Measurements from ENCODE around the gene UTP11. TPM values are rescaled to one million over a fixed set of nuclear protein-coding genes. Genes with fewer than 3 reads are reported as not detected.

The UTP11 gene
- polyA plus RNA-seq, 1 experiment, result 18.3 TPM

- Histone ChIP-seq H3K27me3 (ENCODE audit: control insufficient read depth, insufficient read depth, low read length) (no peaks in the 10 kb centered on the region), H3K36me3 (ENCODE audit: control insufficient read depth, insufficient read depth, low read length) (no peaks in the 10 kb centered on the region), H3K4me3 (ENCODE audit: low read depth, low read length) (no peak overlapping the region)
- ChIA-PET CTCF (interaction anchor here (0.8 to 3.8 kb wide), 3 partner anchors 8 to 19 kb away, joined by 3 to 10 read pairs (median 4); no protein-coding TSS in a partner anchor), POLR2A (no interaction called here)
- no peak for DNase-seq (ENCODE audit: low read depth)
- TF ChIP-seq CTCF (IDR thresholded peaks at IDR 0.05; ENCODE audit: insufficient read depth, low read depth, low read length), result no peak
Observed at GRCh38 chr1:38009088-38009840, 3.3 kb upstream of the UTP11 start.

GRCh38 chr1:38009841-38010180, 2.7 kb upstream of the UTP11 start:
- no peak for TF ChIP-seq CTCF (IDR thresholded peaks at IDR 0.05; ENCODE audit: insufficient read depth, low read depth, low read length)
- Histone ChIP-seq H3K4me3 (ENCODE audit: low read depth, low read length) (no peak overlapping the region), H3K27me3 (ENCODE audit: control insufficient read depth, insufficient read depth, low read length) (no peaks in the 10 kb centered on the region), H3K36me3 (ENCODE audit: control insufficient read depth, insufficient read depth, low read length) (no peaks in the 10 kb centered on the region)
- CTCF ChIA-PET, result interaction anchor here (1.5 to 3.8 kb wide), 3 partner anchors 9 to 19 kb away, joined by 4 to 10 read pairs (median 4); no protein-coding TSS in a partner anchor
- POLR2A ChIA-PET, result no interaction called here
- no peak for DNase-seq (ENCODE audit: low read depth)

- no peak for TF ChIP-seq CTCF (IDR thresholded peaks at IDR 0.05; ENCODE audit: insufficient read depth, low read depth, low read length)
- CTCF ChIA-PET, result interaction anchor here (1.1 to 2.6 kb wide), 4 partner anchors 17 to 822 kb away, joined by 3 to 10 read pairs (median 4); no protein-coding TSS in a partner anchor
- Histone ChIP-seq H3K36me3 (ENCODE audit: control insufficient read depth, insufficient read depth, low read length) (peaks cover 8% of the 10 kb centered on the region), H3K4me3 (ENCODE audit: low read depth, low read length) (peak overlapping the region; percentile 80), H3K27me3 (ENCODE audit: control insufficient read depth, insufficient read depth, low read length) (no peaks in the 10 kb centered on the region)
- POLR2A ChIA-PET, result interaction anchor here (1.0 kb wide), 1 partner anchor 16 kb away, joined by 3 read pairs; no protein-coding TSS in a partner anchor
- no peak for DNase-seq (ENCODE audit: low read depth)
Observed at GRCh38 chr1:38013227-38013622, 691 bp downstream of the UTP11 start.

- no peak overlapping the region for H3K4me3 ChIP-seq (ENCODE audit: low read depth, low read length)
Observed at GRCh38 chr1:38014171-38014570, 1.6 kb downstream of the UTP11 start.

More at GRCh38 chr1:38014171-38014570, 1.6 kb downstream of the UTP11 start:
- ChIA-PET CTCF (interaction anchor here (0.6 to 2.6 kb wide), 4 partner anchors 11 to 57 kb away, joined by 3 to 10 read pairs (median 3); no protein-coding TSS in a partner anchor), POLR2A (no interaction called here)
- Histone ChIP-seq H3K36me3 (ENCODE audit: control insufficient read depth, insufficient read depth, low read length) (peaks cover 8% of the 10 kb centered on the region), H3K27me3 (ENCODE audit: control insufficient read depth, insufficient read depth, low read length) (no peaks in the 10 kb centered on the region)
- DNase-seq (ENCODE audit: low read depth), result no peak
- TF ChIP-seq CTCF (IDR thresholded peaks at IDR 0.05; ENCODE audit: insufficient read depth, low read depth, low read length), result peak; percentile 17; the same call in 1 of the 2 replicates
